ENCODE results near the gene ADAT2.

DNA sequence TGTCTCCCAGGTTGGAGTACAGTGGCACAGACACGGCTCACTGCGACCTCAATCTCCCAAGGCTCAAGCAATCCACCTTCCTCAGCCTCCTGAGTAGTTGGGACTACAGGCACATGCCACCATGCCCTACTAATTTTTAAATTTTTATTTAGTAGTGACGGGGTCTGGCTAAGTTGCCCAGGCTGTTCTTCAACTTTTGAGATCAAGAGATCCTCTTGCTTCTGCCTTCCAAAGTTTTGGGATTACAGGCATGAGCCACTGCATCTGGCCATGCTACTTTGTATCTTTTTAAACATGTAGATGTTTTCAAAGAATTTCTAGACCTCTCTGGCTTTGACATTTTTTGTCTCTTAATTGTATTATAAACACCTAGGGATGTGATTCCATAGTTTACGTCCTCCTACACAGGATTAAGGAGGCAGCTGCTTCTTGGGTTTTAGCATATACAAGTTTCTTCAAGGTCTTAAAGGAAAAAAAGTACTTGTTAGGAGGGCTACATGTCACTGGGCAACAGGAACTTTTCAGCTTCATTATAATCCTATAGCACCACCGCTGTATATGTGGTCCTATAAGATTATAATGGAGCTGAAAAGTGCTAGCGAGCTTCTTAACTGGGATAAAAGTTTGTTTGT is 1.3 kb downstream of the ADAT2 start:
- TF ChIP-seq, protein P1, sequence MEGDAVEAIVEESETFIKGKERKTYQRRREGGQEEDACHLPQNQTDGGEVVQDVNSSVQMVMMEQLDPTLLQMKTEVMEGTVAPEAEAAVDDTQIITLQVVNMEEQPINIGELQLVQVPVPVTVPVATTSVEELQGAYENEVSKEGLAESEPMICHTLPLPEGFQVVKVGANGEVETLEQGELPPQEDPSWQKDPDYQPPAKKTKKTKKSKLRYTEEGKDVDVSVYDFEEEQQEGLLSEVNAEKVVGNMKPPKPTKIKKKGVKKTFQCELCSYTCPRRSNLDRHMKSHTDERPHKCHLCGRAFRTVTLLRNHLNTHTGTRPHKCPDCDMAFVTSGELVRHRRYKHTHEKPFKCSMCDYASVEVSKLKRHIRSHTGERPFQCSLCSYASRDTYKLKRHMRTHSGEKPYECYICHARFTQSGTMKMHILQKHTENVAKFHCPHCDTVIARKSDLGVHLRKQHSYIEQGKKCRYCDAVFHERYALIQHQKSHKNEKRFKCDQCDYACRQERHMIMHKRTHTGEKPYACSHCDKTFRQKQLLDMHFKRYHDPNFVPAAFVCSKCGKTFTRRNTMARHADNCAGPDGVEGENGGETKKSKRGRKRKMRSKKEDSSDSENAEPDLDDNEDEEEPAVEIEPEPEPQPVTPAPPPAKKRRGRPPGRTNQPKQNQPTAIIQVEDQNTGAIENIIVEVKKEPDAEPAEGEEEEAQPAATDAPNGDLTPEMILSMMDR (IDR thresholded peaks at IDR 0.05), result no peak
- no peak for TF ChIP-seq POLR2A (IDR thresholded peaks at IDR 0.05)

All from Peyer's patch (tissue), 4 donors.